Cardiac muscle cell (in vitro differentiated cells and primary cell): Measurements from ENCODE around the gene COL4A2. TPM values are rescaled to one million over a fixed set of nuclear protein-coding genes. Genes with fewer than 3 reads are reported as not detected.

ENCODE experiments used
- DNase-seq, 2 donors: peaks; one replicate each; pipeline versions ENCODE4 v3.0.0 to v3.0.0-alpha.2; 2010 to 2017; ENCODE audit warnings: low read depth in 1 of 2, low spot score in 1 of 2
- H3K27ac ChIP-seq: fragments of 200-600 bp; sonication (generic); 2 replicates; pipeline ENCODE4 v1.5.1; 2016
- H3K27me3 ChIP-seq: fragments of 200-600 bp; sonication (generic); 2 replicates; pipeline ENCODE4 v1.6.0; 2016; ENCODE audit warnings: control low read depth
- H3K36me3 ChIP-seq: fragments of 200-600 bp; sonication (generic); 2 replicates; pipeline ENCODE4 v1.5.1; 2016; ENCODE audit warnings: control low read depth
- H3K4me1 ChIP-seq: fragments of 200-600 bp; sonication (generic); 2 replicates; pipeline ENCODE4 v1.8.1; 2017; ENCODE audit warnings: low read depth, mild to moderate bottlenecking, mixed run types
- H3K4me3 ChIP-seq: fragments of 200-600 bp; sonication (generic); 2 replicates; pipeline ENCODE4 v1.5.1; 2016; ENCODE audit warnings: mild to moderate bottlenecking
- H3K9me3 ChIP-seq: fragments of 200-600 bp; sonication (generic); 2 replicates; pipeline ENCODE4 v1.5.1; 2017; ENCODE audit warnings: low read depth, mild to moderate bottlenecking, control low read depth
- polyA plus RNA-seq: library from polyadenylated mRNA; unstranded; fragments of >200 nt; fragmentation: Nextera tagmentation; extraction: Ambion mirVana; gene quantifications from 2 replicates; pipeline ENCODE4 v1.2.1, GENCODE V29; 2016
- total RNA-seq: library from RNA; depleted of rRNA; stranded (reverse); fragments of >200 nt; gene quantifications from 2 replicates; pipeline ENCODE4 v1.2.3, GENCODE V29; 2016
- TF ChIP-seq, protein P1 (sequence below): IDR thresholded peaks from 2 replicates; pipeline ENCODE4 v1.5.1; 2012; ENCODE audit warnings: low read depth, mild to moderate bottlenecking, low read length

Gene COL4A2
- total and polyA plus RNA-seq, 2 experiments from 2014 or later: 184 to 516 TPM

GRCh38 chr13:110458594-110459365, 151.7 kb downstream of the COL4A2 start:
- Histone ChIP-seq H3K4me3 (no peak overlapping the region), H3K27me3 (no peaks in the 10 kb centered on the region), H3K9me3 (no peaks in the 10 kb centered on the region), H3K27ac (no peak overlapping the region), H3K36me3 (peaks cover 8% of the 10 kb centered on the region), H3K4me1 (no peaks in the 10 kb centered on the region)
- TF ChIP-seq, protein P1, sequence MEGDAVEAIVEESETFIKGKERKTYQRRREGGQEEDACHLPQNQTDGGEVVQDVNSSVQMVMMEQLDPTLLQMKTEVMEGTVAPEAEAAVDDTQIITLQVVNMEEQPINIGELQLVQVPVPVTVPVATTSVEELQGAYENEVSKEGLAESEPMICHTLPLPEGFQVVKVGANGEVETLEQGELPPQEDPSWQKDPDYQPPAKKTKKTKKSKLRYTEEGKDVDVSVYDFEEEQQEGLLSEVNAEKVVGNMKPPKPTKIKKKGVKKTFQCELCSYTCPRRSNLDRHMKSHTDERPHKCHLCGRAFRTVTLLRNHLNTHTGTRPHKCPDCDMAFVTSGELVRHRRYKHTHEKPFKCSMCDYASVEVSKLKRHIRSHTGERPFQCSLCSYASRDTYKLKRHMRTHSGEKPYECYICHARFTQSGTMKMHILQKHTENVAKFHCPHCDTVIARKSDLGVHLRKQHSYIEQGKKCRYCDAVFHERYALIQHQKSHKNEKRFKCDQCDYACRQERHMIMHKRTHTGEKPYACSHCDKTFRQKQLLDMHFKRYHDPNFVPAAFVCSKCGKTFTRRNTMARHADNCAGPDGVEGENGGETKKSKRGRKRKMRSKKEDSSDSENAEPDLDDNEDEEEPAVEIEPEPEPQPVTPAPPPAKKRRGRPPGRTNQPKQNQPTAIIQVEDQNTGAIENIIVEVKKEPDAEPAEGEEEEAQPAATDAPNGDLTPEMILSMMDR: no peak
- no peak for DNase-seq

DNA sequence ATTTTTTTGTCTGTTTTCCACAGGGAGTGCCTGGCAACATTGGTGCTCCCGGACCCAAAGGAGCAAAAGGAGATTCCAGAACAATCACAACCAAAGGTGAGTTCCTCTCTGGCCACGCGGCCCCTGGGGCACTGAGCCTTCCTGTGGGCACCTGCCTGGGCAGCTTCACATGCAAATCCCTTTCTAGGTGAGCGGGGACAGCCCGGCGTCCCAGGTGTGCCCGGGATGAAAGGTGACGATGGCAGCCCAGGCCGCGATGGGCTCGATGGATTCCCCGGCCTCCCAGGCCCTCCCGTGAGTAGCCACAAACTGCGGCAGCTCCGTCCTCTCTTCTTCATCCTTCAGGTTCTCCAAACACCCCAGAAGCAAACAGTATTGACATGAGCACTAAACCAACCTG, 155.0 kb downstream of the COL4A2 start:
- TF ChIP-seq, protein P1: no peak
- Histone ChIP-seq H3K27ac (no peak overlapping the region), H3K4me1 (no peaks in the 10 kb centered on the region), H3K27me3 (no peaks in the 10 kb centered on the region), H3K4me3 (no peak overlapping the region), H3K9me3 (no peaks in the 10 kb centered on the region), H3K36me3 (peaks cover 8% of the 10 kb centered on the region)
- DNase-seq: no peak

DNA sequence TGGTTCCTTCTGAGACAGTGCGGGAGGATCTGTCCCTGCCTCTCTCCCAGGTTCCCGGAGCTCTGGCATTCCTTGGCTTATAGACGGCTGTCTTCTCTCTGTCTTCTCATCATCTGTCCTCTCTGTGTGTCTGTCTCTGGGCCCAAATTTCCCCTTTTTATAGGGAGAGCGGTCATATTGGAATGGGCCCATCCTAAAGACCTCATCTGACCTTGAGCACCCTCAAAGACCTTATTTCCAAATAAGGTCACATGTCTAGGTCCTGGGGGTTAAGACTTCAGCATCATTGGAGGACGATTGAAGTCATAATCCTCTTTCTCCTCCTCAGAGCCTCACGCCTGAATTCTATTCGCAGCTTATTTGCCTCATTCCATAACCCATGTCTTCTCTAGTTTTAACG, 156.1 kb downstream of the COL4A2 start:
- H3K9me3 ChIP-seq: no peaks in the 10 kb centered on the region
- H3K27me3 ChIP-seq: no peaks in the 10 kb centered on the region
- H3K36me3 ChIP-seq: peaks cover 8% of the 10 kb centered on the region
- no peaks in the 10 kb centered on the region for H3K4me1 ChIP-seq
- TF ChIP-seq, protein P1: no peak
- no peak for DNase-seq
- H3K27ac ChIP-seq: no peak overlapping the region
- no peak overlapping the region for H3K4me3 ChIP-seq

DNA sequence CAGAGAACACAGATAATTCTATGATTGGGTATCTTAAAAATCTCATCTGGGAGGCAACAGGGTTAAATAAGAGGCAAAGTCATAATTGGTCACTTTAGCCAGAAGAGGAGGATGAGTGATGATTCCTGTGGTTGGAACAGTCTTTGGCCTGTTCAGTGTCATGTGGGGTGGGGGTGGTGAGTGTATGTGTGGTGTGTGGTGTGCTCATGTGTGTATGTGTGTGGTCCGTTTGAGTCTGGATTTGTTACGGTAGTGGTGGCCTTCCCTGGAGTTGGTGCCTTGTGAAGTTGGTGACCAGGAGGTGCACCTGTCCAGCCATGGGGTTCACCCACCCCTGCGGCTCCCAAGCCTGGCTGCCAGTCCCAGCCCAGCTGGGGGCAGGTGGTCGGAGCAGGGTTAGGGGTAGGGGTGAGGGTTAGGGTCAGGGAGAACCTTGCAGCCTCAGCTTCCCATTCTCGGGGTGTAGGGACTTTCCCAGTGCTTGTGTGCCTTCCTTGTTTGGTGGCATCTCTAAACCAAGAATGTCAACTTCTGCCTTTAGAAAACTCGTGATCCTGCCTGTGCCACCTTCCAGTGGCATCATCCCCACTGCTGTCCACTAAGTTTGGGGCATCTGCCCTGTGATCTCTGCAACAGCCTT, 156.9 kb downstream of the COL4A2 start:
- Histone ChIP-seq H3K27me3 (no peaks in the 10 kb centered on the region), H3K27ac (no peak overlapping the region), H3K4me3 (no peak overlapping the region), H3K4me1 (no peaks in the 10 kb centered on the region), H3K9me3 (no peaks in the 10 kb centered on the region), H3K36me3 (peaks cover 9% of the 10 kb centered on the region)
- TF ChIP-seq, protein P1: no peak
- DNase-seq: no peak

- Histone ChIP-seq H3K36me3 (peaks cover 15% of the 10 kb centered on the region), H3K4me3 (no peak overlapping the region), H3K27ac (no peak overlapping the region), H3K9me3 (no peaks in the 10 kb centered on the region), H3K27me3 (no peaks in the 10 kb centered on the region), H3K4me1 (no peaks in the 10 kb centered on the region)
- TF ChIP-seq, protein P1: no peak
- DNase-seq: no peak
Measured at GRCh38 chr13:110464556-110465333, 157.7 kb downstream of the COL4A2 start.
